ENCODE results near the gene CD82.

GRCh38 chr11:44525473-44526252 lies 39.8 kb upstream of the CD82 start:
- TF ChIP-seq POLR2A (IDR thresholded peaks at IDR 0.05) = no peak
- no peak for TF ChIP-seq CTCF (IDR thresholded peaks at IDR 0.05)
